ENCODE results near the gene NKAIN2.

- no peak for TF ChIP-seq NFIC (IDR thresholded peaks at IDR 0.05)
- TF ChIP-seq CTCF (IDR thresholded peaks at IDR 0.05 in 2 of 3, conservative IDR thresholded peaks at IDR 0.05 in 1 of 3; ENCODE audit: insufficient read depth in 2 of 3, low read depth in 1 of 3, low read length in 3 of 3): no peak
- TF ChIP-seq FOXK1 (CRISPR knock-in tag; IDR thresholded peaks at IDR 0.05; ENCODE audit: borderline replicate concordance): no peak
- TF ChIP-seq ELK1 (CRISPR knock-in tag; IDR thresholded peaks at IDR 0.05): no peak
- no peak for TF ChIP-seq AFF1 (IDR thresholded peaks at IDR 0.05; ENCODE audit: low read depth in 1 of 2, partially characterized antibody in 2 of 2)
- no peak for TF ChIP-seq PML (IDR thresholded peaks at IDR 0.05; ENCODE audit: low read length)
These were observed 9.0 kb downstream of the NKAIN2 start for GRCh38 chr6:123812621-123813020.
